HG03103 (cell line): ENCODE measurements around the gene MPIG6B.

ENCODE experiments used
- ATAC-seq: cut with Tn5 transposase; IDR thresholded peaks from one replicate; pipeline ENCODE4 v1.9.1; 2021; ENCODE audit warnings: low read depth; ENCODE audit not compliant: unreplicated experiment

MPIG6B gene, protein sequence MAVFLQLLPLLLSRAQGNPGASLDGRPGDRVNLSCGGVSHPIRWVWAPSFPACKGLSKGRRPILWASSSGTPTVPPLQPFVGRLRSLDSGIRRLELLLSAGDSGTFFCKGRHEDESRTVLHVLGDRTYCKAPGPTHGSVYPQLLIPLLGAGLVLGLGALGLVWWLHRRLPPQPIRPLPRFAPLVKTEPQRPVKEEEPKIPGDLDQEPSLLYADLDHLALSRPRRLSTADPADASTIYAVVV

DNA sequence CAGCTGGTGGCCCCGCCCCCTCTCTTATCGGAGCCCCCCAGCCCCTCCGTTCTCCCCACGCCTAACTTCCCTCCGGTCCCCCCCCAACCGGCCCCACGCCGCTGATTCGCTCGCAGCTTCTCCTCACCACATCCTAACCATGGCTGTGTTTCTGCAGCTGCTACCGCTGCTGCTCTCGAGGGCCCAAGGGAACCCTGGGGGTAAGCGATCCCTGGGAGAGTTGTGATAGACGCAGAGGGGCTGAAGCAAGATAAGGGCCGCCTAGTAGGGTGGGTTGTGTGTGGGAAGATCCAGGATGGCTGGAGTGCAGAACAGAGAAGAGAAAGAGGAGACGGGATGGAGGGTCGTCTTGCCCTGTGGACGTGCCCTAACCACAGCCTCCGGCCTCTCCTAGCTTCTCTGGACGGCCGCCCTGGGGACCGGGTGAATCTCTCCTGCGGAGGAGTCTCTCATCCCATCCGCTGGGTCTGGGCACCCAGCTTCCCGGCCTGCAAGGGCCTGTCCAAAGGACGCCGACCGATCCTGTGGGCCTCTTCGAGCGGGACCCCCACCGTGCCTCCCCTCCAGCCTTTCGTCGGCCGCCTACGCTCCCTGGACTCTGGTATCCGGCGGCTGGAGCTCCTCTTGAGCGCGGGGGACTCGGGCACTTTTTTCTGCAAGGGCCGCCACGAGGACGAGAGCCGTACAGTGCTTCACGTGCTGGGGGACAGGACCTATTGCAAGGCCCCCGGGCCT, at the start of gene MPIG6B:
TSS of gene MPIG6B (plus strand) at position 129 of the 735 bp plus-strand sequence. CDS start at position 140, 11 bp downstream.
- ATAC-seq, result no peak

DNA sequence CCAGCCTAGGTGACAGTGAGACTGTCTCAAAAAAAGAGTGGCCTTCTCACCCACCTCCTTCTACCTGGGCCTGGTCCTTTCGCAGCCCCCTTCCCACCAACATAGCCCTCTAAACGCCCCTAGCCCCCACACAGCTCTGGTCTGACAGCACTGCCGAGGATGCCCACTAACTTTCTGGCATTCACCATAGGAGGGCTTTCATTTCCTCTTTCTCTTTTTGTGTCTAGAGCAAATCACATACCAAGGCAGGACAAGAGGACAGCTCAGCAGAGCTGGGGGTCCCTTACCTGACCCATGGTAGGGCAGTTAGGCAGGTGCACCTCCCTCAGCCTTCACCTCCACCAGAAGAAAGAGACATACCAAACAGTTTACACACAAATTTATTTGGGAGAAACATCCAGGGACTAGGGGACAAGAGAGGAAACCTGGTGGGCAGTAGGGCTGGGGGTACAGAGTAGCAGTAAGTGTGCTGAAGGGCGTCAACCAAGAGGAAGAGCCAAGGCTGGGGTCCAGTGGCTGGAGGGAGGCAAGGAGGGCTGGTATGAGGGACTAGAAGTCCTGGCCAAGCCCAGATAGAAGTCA, 46.8 kb upstream of the MPIG6B start:
- ATAC-seq, result no peak

DNA sequence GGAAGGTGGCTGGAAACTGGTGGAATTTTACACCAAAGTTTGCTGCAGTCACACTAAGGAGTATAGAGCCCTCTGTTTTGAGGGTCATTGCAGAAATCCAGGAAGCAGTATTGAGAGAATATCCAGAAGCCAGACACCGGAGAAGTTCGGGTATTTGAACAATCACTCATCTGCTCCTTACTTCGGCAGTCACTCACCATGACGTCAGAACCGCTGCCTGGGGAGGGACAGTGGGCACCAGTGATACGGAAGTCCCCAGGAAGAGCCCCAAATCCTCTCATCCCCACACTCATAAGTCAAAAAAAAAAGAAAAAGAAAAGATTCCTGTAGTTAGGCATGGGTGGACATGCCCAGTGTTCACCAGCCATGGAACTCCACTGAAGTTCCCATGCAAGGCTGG, 46.3 kb upstream of the MPIG6B start:
- no peak for ATAC-seq

DNA sequence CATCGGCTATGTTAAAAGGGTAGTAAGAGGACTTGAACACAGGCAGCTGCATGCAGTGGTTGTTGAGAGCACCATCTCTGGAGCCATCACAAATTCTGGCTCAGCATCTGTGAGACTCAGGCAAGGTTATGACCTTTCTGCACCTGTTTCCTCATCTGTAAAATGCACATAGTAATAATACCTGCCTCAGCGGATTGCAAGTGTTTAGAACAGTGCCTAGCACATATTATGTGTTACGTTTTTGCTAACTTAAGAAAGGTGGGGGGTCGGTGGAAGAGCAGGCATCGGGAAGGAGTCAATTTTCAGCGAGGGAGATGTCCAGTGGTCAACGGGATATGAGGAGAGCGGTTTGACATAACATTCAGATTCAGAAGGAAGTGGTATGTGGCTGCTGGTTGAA, 45.2 kb upstream of the MPIG6B start:
- ATAC-seq, result no peak

DNA sequence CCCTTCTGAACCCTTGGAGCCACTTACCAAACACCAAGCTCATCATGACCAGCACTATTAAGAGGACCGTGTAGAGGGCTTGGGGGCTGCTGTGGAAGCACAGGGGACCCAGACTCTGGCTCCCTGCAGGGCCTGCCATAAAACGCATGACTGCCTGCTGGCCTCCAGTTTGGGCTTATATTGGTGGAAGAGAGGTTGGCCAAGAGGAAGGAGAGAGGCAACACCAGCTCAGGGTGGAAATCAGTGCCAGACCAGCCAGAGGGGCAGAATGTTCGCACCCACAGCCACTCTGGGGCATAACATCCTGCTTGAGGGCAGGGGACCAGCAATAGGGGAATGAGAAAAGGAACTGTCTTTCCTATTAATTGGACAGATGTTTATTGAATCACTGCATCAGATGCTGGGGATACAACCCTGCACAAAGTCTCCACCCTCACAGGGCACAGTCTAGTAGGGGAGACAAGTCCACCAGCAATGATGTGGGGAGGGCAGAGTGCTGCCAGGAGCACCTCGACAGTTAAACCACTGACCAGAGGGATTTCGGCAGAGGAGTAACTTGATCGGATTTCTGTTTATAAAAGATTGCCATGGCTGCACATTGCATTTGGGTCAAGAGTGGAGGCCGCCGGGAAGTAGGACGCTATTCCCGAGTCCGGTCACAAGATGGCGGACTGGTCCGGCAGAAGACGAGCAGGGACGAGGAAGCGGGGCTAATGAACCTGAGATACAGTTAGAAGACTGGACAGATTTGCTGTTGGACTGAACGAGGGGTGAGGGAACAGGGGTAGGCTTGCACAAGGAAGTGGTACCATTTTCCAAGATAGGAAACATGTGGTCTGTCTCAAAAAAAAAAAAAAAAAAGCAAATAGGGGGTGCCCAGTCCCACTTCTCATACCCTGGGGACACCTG, 42.7 kb upstream of the MPIG6B start, which contains the start of gene LY6G5C:
TSS of gene LY6G5C (minus strand) at position 842 of the 909 bp plus-strand sequence. CDS start at position 148, 694 bp downstream.
- ATAC-seq, result no peak

DNA sequence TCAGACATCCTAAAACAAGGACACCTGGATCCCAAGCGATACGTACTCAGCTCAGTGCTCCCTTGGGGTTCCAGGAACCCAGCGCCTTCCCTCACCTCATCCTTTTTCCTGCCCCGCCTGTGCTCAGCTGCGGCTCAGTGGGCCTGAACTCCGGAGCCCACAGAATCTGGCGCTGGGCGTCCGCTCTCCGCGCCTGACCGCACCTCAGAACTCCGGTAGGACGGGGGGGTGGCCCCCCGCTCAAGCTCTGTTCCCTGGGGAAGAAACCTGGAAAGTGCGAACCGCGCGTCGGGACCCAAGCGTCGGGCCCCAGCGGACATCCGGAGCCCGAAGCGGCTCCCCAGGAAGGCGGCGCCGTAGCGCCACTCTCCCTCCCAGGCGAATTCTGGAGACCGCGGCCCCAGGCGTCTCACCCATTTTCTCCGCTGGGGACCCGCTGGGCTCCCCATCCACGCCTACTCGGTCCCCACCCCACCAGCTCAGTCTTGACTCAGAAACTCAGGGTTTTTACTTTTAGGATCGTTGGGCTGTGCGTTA, 42.0 kb upstream of the MPIG6B start:
- ATAC-seq, result no peak

DNA sequence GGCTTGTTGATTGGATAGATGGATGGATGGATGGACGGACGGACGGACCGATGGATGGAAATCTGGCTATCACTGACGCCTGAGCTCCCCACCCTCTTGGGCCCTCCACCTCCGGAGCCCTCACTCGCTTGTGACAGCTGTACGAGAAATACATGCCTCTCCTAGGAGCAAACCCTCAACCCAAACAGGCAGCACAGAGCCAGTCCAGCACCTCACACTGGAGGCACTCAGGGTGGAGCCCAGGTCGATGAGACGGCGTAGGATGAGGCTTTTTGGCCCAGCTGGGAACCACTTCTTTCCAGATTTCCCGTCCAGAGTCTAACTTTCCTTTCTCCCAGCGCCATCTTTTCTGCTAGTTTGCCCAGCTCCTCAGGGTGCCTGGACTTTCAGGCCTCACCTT, 39.6 kb upstream of the MPIG6B start:
- no peak for ATAC-seq

DNA sequence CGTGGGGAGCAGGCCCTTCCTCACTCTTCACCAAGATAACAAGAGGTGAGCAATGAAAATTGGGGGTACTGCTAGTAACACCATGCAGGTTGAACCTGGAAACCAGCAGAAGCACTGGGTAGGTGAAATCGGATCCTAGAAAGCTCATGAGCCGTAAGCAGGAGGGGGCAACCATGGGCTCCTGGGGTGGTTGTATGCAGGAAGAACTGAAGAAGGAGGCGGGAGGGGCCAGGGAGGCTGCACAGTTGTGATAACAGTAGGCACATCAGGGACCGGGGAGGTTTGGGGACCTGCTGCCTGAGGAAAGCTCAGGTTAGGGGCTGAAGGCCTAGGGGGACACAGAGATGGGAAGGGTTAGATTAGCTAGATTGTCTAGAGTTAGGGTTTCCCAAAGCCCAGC, 36.7 kb upstream of the MPIG6B start:
- no peak for ATAC-seq

DNA sequence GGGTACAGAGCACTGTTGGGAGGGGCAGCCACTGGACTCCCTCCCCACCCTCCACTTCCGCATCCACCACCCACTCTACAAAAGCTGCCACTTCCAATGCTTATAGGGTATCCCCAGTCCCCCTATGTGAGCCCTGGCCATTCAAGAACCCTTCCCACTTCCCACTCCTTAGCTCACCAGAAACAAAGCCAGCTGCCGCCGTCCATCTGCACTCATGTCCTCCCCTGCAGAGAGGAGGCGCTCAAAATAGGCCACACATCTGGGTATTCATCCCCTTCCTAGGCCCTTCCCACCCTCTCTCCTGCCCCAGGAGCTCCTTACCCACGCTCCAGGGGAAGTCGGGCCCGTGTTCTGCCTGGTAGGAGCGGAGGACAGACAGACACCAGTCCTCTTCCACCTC, 35.9 kb upstream of the MPIG6B start:
- no peak for ATAC-seq

DNA sequence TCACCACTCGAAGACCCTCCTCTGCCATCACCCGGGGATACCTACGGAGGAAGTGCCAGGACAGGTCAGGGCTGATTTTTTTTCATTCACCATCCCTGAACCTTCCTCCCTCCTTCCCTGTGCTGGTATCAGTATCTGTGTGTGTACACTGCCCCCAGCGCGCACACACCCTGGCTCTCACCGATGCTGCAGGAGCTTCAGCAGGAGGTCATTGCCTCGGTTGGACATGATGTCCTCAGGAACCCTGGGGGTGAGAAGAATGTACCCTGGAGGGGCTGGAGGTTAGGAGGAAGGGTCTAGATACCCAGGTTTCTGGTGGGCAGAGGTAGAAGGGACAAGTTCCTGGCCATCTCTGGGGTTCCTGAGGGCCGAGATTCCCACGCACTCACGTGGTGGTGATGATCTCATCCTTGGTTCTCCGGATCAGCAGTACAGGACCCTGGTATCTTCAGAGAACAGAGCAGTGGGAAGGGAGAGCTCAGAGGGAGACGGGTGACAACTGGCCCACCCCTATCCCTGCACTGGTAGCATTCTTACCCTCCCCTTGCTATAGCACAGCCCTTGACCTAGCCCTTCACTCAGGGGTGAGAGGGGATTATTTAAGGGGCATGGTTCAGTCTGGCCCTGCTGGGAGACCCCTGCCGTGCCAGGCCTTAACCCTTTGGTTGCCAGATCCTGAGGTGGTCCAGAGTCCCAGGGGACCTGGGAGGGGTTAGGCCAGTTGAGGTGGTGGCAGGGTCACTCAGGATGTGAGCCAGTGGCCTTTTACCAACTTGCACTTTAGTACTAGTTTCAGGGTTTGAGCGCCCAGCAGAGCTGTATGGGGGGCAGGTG, 35.1 kb upstream of the MPIG6B start:
- no peak for ATAC-seq

DNA sequence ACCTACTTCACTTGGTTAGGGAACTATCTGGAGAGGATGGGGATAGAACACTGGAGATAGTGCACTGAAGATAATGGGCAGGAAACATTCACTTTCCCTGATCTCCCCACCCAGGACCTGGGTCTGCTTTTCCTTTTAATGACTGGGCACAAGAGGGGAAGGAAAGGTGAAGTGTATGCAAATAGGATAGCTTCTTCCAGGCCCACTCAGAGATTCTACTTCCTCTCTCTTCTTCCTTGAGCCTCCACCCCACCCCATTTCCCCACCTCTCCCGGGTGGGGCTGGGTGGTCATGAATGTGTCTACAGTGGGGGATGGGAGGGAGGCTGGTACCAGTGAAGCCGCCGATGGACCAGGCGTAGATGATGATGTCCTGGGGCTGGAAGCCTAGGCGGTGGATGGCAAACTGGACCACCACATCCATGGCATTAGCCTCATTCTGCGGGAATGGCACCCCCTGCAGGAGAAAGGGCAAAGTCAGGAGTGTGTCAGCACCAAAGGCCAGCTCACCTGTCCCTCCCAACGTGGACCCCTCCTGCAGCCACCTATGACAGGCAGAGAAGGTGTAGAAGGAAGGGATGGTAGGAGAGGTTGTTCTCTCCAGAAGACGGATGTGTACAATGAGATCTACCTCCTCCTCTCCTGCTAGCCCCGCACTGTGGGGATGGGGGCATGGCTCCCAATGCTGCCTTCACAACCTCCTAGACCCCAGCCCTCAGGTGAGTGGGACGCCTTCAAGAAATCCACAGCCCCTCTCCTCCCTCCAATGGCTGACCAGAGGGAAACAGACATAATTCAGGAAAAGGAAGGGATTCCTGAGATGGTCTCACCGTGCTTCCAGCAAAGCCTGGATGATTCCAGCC, 33.7 kb upstream of the MPIG6B start:
- no peak for ATAC-seq

DNA sequence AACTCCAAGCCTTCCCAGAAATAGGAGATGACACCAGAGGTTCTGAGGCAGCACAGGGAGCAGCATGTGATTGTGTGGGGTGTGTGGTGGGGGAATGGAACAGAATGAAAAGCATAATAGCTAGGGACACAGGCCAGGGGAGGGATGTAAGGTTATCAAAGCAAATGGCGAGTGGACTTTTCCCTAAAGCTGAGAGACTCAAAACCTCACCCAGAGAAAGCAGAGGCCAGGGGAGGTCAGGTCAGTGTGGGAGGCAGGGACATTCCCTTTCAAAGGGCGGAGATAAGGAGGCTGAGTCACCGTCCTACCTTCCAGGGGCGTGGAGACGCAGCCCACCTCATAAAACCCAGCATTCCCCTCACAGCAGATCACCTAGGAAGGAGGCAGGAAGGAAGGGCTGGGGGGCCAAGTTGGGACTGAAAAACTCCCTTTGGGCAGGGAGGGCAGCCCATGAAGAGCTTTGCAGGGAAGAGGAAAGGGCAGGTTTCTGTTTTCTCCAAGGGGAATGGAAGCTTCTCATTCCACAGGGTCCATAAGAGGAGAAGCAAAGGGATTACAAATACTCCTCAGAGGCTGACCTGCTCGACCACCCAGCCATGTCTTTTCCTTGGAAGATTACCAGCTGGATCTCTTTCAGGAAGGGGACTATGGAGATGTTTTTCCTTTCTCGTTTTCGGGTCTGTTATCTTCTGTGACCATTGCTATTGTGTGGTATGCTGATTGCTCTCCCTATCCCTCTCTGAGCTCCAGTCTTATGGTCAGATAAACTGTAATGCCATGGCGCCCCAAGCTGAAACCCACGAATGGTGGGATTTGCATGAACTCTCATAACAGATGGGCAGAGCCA, 32.7 kb upstream of the MPIG6B start:
- no peak for ATAC-seq

DNA sequence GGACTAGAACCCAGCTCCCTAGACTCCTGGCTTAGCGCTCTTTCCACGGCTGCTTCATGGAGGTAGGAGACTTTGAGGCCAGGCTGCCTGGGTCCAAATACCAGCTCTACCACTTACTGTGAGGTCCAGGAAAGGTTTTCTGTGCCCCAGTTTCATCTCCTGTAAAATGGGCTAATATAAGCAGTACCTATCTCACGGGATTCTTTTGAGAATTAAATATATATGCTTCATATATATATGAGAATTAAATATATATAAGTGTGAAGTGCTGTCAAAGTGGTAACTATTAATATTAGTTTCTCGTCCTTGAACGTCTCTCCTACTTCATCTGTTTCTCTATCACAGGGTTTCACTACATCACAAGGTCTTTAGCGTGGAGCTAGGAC, 32.1 kb upstream of the MPIG6B start:
- ATAC-seq, result no peak

DNA sequence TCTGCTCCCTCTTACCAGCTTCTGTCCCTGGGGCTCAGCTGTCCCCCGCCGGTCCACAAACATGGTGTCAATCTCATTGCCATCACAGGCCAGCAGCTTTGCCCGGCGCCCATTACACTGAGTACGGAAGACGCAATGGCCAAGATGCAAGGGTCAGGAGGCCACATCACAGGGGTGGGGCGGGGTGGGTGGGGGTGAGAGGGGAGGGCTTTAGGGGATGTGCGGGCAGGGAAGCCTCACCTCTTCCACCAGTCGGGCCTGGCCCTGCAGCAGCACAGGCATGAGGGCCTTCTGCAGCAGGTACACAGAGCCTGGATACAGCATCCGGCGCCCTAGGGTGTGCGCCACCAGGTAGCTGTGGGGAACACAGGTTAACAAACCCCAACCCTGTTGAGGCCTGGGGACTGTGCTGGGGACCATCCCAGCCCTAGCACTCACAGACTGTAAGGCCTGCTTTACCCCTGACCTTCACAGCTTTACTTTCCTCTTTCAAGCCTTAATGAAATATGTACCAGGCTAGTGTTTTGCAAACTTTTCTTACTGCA, 31.5 kb upstream of the MPIG6B start:
- ATAC-seq, result no peak

DNA sequence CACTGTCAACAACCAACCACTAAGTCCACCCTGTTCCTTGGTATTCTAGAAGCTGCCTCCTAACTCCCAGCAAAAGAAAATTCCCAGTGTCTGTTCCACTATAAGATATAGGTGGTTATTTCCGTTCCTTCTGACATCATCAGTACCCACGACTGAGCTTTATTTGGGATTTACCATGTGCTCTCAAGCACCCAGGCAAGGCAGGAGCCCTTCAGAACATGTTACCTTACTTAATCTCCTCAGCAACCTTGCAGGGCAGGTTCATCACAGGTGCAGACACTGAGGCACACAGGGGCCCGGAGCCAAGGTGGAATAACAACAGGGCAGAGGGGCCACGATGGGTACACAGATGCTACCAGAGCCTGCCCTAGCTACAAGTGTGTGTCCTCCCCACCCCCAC, 30.8 kb upstream of the MPIG6B start:
- no peak for ATAC-seq

DNA sequence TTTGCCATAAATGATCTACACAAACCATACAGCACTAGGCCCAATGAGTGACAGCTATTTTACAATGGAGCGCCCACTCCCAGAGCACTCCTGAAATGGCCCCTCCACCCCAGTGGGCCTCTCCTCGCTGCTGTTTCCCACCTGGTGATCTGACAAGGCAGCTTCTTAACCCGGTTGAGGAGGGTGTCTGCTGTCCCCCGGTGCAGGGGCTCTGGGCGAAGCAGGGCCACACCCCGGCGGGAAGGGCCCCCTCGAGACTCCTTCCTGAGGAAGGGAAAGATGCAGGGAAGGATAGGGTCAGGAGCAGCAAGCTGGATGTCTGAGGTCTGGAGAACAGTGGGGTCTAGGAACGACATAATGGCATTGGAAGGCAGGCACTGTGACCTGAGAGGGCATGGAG, 30.3 kb upstream of the MPIG6B start:
- ATAC-seq, result no peak

DNA sequence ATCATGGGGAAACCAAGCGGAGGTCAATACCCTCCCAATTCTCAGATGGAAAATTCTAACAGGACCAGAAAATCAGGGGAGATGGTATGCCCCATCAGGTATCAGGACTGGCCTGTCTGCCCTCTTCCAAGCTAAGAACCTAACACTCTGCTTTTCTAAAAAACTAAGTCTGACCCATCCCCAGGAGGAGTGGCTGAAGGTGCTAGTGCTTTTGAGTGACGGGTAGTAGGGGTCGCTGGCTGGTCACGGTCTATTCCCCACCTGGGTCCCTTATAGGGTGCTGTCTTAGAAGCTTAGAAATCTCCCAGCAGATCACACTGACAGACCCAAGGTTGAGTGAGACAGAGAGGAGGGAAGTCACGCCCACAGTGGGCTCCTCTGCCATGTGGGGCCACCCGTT, 29.6 kb upstream of the MPIG6B start:
- no peak for ATAC-seq

DNA sequence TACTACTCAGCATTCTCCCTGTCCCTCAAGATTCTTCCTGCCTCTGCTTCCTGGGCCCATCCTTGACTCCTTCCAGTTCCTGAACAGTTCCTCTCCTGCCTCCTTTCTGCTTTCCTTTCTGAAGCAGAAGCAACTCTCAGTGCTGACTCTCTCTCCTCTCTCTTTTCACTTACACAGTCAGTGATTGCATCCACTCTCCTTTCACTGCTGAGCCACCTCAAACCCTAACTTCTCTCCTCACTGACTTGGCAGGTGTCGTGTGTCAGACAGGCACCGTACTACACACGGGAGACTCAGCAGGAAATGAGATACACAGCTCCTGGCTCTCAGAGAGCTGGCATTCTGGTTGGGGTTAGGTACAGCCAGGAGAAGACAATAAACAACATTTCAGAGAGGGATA, 25.6 kb upstream of the MPIG6B start:
- ATAC-seq, result no peak
